ACHN (cell line): ENCODE results near the gene KIF2A.

Experiments
- DNase-seq: peaks from one replicate; pipeline ENCODE4 v3.0.0-alpha.2; 2015
- in situ Hi-C: cut with HindIII; loops from 2 replicates; pipeline ENCODE4 v1.10.0; 2017; ENCODE audit warnings: low sequenced_read_pairs, low pct_ligation_motif_present, low pct_unique_long_range_greater_than_20kb

The KIF2A gene

DNA sequence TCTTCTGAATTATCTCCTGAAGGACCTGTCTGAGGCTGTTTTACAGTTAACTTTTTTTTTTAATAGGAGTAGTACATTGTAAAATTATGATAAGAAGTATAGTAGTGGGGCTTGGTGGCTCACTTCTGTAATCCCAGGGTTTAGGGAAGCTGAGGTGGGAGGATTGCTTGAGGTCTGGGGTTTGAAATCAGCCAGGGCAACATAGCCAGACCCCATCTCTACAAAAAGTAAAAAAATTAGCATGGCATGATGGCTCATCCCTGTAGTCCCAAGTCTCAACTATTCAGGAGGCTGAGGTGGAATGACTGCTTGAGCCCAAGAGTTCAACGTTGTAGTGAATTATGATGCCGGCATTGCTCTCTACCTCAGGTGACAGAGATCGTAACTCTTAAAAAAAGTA, 113.6 kb downstream of the KIF2A start:
- in situ Hi-C loops: no loop called here
- DNase-seq: no peak

DNA sequence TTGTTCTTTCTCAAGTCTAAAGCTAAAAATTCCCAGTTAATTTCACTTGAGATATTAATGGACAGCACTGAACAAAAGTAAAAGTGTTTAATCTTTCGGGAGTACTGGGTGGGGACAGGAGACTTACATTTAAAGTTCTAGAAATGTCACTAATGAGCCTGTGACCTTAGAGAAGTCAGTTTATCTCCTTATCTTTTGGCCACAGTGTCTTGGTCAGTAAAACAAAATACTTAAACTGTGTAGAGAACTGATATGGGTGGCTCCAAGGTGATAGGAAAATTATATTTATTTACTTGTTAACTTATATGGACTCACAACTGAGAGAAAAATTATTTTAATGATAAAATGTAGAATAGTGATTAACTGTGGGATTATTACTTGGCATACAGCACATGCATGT, 115.4 kb downstream of the KIF2A start:
- DNase-seq: no peak
- in situ Hi-C loops: no loop called here

DNA sequence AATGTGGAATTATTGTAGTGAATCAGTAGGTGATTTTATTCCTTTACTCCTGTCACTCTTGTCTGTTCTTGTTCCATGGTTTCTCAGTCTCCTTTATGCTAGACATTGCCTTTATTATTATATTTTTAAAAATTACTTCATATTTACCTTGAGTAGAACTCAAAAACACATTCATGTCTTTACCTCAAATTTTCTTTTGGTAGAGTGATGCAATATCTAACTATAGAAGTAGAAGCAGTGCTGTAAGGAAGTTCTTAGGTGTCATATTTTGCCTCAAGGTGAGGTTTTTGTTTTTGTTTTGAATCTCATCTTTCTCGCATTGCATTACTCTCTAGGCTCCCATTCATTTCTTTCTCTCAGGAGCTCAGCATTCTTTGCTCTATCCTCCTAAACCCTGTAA, 118.8 kb downstream of the KIF2A start:
- in situ Hi-C loops: no loop called here
- no peak for DNase-seq

DNA sequence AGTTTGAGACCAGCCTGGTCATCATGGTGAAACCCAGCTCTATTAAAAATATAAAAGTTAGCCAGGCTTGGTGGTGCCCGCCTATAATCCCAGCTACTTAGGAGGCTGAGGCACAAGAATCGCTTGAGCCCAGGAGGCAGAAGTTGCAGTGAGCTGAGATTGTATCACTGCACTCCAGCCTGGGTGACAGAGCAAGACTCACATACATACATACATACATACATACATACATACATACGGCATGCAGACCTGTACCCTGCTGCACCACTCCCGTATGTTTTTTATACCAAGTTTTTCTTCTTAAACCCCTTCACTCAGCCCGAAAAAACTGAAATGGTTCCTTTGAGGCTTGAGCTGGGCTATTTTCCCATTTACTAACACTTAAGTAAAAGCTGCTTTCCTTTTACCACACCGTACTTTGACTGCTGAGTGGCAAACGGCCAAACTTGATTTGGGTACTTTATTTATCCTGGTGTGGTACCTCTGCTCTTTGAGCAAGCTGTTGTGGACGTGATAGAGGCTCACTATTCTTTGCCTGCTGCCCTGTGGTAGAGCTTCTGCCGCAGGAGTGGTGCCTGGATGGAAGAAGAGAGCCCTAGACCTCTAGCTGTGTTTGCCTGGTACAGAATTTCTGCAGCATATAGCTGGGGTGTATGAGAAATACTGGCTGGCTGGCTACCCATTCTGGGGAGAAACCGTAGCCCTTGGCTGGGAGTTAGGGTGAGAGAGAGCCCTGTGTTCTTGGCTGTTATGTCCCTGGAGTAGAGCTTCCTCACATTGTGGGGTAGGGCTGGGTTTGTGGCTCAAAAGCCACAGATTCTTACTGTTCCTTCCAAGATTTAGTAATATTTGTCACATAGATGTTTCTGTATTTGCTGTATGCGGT, 126.0 kb downstream of the KIF2A start:
- no peak for DNase-seq
- in situ Hi-C loops: no loop called here

DNA sequence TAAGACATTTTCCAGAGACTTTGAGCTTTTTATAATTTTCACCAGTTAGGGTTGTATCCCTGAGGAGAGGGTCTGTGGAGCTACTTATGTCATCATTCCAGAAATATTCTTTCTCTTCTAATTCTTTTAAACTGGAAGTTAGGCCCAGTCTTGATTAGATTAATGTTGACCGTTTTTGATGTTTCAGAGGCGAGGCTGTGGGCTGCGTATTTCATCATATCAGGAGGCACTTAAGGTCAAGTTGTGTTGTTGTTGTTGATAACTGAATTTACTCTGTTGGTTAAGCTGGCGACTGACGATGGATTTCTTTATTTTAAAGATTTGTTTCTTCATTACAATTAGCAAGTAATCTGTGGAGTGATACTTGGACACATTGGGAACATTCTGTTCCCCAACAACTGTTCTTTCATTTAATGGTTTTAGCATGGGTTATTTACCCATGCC, 126.6 kb downstream of the KIF2A start:
- DNase-seq: no peak
- in situ Hi-C loops: no loop called here
